Left renal cortex interstitium (tissue), 4 donors: ENCODE data around the gene ATP1A4. TPM values are rescaled to one million over a fixed set of nuclear protein-coding genes. Genes with fewer than 3 reads are reported as not detected.

ENCODE experiments used
- DNase-seq, 4 donors: peaks; one replicate each; pipeline ENCODE4 v3.0.0-alpha.2; 2013; ENCODE audit warnings: low read depth in 4 of 4, low spot score in 2 of 4, missing footprints in 1 of 4
- polyA plus RNA-seq, 4 donors: library from polyadenylated mRNA; unstranded; fragments of 120-200 nt; gene quantifications; one replicate each; pipeline ENCODE4 v1.2.1, GENCODE V29; 2013; ENCODE audit not compliant: insufficient read length in 4 of 4

ATP1A4 gene
- polyA plus RNA-seq, 4 donors, result 0.04 to 0.43 (median 0.26) TPM; not detected in 1

DNA sequence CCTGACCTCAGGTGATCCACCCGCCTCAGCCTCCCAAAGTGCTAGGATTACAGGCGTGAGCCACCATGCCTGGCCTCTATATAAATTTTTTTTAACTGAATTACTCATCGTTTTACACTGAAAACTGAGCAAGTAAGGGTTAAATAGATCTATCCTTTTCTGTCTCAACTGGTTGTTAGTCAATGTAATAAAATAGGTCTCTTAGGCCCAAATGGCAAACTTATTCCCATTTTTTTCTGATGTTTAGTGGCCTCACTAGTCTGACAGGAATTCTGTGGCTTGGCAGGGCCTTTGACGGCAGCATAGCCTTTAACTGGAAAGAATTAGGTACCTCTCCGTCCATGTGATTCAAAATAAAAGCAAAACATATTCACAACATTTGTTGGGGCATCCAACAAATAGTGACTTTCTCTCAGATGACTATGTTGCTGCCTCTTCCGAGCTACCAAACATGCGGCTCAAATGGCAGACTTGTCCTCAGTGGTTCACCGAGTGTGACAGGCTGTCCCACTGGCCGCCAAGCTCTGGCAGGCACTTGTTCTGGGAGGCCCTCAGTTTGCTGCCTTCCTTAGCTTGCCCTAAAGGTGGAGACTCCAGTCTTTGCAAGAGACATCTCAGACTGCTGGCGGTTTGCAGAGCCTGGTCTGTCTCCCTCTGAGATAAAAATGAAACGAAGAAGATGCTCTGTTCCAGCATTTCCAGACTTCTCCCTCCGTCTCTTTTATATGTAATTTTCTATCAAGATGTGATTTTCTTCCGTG is 17.4 kb downstream of the ATP1A4 start:
- DNase-seq, result no peak

DNA sequence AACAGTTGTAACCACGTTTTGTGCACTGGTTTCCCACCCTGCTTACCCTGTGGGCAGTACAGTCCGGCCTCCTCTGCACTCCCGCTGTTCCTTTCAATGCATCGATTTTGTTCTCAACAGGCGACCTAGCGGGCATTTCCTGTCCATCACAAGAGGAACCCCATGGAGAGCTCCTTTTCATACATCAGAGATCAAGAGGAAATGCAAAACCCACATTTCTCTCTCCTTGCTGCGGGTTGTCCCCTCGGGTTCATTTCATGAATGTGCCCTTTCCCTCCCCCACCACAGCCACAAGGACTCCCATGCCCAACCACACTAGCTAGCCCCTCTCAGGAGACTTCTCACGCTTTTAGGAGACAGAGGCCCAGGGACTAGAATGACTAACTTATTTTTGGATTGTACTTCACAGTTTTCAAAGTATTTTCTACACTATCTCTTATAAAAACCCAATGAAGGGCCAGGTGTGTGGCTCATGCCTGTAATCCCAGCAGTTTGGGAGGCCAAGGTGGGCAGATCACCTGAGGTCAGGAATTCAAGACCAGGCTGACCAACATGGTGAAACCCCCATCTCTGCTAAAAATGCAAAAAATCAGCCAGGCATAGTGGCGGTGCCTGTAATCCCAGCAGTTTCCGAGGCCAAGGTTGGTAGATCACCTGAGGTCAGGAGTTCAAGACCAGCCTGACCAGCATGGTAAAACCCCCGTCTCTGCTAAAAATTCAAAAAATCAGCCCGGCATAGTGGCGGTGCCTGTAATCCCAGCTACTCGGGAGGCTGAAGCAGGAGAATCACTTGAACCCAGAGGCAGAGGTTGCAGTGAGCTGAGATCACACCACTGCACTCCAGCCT is 18.4 kb downstream of the ATP1A4 start:
- peak in 1 of 4 donors; percentile 15 for DNase-seq

DNA sequence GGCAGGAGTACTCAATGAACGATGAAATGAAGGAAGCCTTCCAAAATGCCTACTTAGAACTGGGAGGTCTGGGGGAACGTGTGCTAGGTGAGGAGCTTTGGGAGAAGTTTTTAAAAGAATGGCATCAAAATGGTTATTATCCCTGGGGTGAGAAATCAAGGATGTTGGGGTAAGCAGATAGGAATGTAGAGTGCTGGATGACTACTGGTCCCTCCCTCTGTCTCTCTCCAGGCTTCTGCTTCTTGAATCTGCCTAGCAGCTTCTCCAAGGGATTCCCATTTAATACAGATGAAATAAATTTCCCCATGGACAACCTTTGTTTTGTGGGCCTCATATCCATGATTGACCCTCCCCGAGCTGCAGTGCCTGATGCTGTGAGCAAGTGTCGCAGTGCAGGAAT is 20.0 kb downstream of the ATP1A4 start:
- DNase-seq, result no peak

DNA sequence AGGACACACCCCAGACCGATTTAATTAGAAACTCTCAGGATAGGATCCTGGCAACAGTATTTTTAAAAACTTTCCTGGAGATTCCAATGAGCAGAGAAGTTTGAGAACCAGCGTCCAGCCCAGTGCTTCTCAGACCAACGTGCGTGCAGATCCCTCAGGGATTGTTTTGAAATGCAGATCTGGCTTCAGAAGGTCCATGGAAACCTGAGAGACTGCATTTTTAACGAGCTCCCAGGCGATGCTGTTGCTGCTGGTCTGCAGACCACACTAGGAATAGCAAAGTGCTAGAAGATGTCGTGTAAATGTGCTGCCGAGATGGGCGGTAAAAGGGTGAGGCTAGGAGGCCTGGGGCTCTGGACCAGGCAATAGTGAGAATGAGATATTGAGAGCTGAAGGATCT is 20.6 kb downstream of the ATP1A4 start:
- no peak for DNase-seq

DNA sequence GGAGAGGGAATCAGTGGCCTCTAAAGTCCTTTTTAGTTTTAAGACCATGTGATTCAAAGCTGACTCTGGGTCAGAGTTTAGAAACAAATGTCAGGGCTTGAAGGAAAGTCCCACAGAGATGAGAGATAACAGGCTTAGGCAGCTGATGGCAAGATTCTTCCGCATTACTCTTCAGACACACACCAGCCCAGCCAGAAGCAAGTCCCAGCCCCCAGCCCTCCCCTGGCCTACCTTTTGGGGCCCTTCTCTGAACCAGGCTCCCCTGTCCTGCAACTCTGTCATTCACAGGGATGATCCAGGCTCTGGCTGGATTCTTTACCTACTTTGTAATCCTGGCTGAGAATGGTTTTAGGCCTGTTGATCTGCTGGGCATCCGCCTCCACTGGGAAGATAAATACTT is 25.8 kb downstream of the ATP1A4 start:
- DNase-seq, result no peak

DNA sequence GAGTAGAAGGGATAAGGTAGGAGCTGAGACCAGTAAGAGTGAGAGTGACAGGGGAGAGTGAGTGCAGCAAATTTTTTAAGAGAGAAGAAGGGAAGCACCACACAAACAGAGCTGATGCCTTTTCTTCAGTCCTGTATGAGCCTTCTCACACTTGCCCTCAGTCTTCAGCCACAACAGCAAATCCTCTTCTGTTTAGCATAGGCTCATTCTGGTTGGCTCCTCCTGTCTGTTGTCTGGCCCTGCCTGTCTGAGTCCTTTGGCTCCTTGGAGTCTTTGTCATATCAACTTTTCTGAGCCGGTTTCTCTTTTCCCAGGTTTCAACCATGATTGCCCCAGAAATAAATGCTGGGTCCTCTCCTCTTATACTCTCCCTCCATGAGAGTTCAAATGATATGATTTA is 26.3 kb downstream of the ATP1A4 start:
- DNase-seq, result no peak

DNA sequence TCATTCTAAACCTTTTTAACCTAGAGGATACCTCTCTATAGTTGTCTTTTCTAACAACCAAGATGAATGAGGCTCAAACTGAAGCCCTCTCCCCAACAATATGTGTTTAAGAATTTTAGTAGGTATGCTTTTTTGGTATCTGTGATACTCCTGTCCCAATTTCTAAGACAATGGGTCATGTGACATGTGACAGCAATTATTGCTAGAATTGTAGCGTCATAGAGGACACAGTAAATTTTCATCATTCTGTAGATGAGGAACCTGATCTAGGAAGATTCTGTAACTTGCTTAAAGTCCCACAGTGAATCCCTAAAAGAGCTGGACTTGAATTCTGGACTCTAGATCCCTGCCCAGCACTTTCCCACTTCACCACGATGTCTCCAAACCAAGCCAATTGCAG is 27.3 kb downstream of the ATP1A4 start:
- no peak for DNase-seq

DNA sequence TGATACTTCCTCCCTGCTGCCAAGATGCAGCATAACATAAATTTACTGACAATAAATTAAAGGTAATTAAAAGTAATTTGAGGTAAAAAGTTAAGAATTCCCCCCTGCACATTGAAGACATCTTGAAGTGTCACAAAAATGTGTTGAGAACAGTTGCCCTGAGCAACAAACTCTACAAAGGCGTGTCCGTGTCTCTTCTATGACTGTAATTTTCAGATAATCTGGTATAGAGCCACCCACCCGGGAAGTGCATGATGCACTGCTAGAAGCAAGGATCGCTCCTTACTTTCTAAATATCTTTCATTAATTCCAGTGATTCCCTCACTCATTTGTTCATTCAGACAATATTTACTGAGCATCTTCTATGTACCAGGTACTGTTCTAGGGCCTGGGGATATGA is 27.9 kb downstream of the ATP1A4 start:
- no peak for DNase-seq

DNA sequence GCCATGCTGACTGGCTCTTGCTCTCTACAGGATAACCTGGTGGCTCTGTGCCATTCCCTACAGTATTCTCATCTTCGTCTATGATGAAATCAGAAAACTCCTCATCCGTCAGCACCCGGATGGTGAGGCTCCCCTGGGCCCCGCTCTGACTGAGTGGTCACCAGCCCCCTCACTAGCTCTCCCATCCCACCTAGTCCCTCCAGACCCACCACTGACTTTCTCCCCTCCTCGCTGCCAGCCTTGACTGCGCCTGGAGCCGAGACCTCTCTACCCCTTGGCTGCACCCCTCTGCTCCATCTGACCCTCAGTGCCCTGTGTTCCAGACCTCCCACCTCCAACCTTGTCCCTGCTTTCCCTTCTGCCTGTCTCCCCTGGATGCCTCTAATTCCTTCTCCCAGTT is 34.8 kb downstream of the ATP1A4 start:
- DNase-seq, result no peak

DNA sequence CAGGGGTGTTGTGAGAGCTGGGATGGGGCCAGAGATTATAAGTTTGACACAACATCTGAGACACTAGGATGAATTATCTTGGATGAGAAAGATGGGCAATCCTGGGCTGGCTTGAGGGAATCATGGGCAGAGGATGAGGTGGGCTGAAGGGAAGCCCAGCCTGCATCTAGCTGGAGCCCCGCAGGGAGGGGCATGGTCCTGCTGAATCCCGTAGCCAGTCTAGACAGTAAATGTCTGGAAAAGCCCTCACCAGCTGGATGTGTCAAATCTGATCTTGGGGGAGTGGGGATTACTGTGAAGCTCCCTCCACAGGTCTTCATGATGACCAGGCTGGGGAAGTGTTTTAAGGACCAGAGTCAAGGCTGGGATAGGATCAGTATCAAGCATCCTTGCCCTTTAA is 35.3 kb downstream of the ATP1A4 start:
- DNase-seq, result no peak

DNA sequence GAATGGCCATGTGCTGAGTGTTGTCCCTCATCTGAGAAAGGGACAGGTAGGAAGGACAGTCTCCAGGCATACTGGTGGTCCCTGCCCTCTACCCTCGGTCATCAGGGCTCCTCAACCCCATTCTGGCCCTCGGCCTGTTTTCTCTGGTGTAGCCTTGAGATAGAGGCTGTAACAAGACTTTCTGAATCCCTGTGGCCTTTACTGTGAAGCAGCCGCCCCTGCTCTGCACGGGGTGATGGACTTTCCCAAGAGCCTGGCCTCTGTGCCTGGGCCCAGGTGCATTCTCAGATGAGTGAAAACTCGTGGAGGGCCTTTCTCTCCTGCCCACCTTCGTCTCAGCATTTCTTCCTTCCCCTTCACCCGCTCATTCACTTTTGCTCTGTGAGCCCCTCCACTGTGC is 36.0 kb downstream of the ATP1A4 start:
- DNase-seq, result no peak

DNA sequence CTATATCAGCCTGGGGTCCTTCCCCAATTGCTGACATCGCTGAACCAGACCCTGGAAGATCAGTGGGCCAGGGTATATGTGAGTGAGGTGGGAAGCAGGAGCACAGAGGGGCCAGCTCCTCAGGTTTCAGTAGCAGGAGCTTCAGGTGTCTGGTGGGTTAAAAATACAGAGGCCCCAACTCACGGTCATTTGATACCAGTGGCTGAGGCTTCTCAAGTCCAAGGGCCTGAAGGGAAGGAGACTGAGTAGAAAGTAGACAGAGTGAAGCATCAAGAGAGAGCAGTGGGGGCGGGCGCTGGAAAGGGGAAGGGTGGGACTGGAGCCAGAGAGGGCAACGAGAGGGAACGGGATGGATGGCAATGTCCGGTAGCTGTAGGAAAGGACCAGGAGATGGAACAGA is 36.9 kb downstream of the ATP1A4 start:
- no peak for DNase-seq

DNA sequence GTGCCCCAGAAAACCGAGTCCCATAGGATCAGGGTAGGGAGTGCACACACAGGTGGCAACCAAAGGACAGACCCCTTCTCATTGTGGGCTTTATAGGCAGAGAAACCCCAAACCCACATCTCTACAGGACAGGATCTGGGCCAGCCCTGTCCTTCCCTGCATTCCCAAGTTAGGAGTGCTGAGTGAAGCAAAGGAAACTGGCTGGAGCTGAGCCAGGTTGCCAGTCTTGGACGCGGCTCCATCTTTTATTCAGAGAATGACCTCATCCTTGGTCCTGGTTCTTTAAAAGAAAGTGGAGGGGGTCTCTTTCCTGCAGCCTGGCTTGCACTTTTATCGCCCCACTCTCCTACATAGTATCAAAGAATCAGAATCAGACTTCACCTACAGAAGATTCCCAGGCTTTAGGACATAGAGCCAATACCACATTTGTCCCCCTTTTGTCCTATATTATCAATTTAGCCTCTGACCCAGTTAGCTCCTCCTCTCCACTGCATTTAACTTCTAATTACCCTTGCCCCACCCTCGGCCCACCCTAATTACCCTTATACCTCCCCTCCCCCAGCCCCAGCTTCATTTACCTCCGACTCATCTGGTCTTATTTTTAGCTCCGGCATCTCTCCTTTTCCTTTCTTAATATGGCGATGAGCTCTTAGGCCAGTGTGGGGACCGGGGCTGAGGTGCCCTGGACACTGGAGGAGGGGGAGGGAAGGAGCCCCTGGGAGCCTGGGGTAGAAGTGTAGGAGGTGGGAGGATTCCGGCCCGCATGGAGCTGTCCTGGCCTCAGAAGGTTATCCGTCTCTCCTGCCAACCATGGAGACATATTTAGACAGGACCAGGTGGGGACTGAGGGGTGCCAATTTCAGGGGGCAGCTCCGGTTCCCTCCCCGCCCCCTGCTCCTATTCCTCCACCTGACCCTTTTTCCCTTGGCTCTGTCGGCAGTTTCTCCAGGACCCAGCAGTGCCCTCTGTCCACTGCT is 38.5 kb downstream of the ATP1A4 start, which contains the start of gene CASQ1:
TSS of gene CASQ1 (plus strand) at position 927 of the 977 bp plus-strand sequence. CDS start 177 bp downstream, outside the sequence.
- DNase-seq, result no peak

DNA sequence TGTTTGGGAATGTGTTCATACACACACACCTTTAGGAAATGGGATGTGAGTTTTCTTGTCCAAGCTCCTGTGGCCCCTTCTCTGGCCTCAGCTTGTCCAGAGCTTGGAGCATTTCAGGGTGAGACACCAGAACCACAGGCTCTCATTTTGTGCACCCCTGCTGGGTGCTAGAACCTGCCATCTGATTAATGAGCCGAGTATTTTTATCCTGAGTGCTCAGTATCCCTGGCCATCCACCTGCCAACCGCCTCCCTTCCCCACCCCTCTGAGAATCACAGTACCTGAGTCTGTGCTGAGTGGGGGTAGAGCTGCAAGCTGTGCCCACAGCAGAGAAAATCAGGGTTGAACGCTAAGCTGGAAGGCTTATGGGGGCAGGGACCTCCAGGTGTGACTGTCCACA is 40.4 kb downstream of the ATP1A4 start:
- DNase-seq, result no peak

DNA sequence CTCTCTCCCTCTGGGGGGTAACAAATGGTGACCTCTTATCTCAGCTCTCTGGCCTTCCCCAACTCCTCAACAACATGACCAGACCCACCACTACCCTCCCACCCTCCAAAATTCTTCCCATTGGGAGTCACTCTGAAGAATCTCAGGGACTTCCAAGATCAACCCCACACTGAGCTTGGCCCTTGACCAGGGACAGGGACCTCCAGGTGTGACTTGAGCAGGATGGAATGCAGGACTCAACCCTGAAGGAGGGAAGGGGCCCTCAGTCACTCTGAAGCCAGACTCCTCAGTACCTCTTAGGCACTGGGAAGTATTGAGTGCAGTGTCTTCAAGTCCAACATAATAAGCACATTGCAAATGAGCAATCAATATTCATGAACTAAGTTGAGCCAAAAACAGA is 40.8 kb downstream of the ATP1A4 start:
- DNase-seq, result no peak

DNA sequence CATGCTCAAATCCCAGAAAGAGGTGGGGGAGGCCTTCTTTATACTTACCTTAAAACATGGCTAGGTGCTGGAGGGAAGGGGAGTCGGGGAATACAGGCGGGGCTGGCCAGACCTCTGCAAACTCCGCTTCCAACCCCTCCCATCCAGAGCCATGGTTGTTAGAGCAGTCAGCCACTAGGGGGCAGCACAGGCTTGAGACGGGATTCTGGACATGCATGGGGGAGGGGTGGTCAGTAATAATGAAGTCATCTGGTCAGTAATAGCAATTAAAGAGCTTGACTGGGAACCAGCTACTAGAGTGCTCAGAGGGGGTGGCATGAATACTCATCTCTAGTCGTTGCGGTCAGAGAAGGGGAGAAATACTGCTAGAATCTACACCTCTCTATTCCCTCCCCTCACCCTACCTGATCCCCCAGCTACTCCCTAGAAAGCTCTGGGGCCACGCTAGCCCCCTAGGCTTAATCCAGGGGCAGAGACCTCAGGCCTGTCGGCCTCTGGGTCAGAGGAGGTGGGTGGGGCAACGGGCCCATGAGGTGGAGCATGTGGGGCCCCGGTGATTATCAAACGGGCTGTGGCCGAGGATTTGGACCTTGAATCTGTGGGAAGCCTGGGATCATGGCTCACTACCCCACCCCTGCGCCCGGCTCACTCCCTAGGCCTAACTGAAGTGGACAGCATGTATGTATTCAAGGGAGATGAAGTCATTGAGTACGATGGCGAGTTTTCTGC is 41.9 kb downstream of the ATP1A4 start:
- DNase-seq, result peak; percentile 59 to 84 (median 76)

DNA sequence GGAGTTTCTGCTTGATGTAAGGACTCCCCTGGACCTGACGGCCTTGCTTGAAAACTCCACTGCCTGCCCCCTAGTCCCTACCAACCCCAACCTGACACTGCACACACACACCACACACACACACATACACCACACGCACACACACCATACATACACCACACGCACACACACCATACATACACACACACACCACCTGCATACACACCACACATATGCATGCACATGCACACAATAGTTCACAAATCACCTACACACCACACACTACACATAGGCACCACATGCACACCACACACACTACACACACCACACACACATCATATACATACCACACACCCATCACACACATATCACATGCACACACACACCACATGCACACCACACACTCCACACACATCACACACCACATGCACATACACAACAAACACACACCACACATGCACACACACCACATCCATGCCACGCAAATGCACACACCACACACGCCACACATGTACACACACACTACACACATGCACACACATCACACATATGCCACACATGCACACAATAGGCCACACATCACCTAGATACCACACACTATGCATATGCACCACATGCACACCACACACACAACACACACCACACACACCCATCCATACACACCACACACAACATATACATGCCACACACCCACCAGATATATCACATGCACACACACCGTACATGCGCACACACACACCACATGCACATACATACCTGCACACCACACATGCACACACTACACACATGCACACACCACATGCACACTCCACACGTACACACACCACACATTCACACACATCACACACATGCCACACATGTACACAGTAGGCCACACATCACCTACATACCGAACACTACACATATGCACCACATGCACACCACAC is 42.7 kb downstream of the ATP1A4 start:
- DNase-seq, result no peak

DNA sequence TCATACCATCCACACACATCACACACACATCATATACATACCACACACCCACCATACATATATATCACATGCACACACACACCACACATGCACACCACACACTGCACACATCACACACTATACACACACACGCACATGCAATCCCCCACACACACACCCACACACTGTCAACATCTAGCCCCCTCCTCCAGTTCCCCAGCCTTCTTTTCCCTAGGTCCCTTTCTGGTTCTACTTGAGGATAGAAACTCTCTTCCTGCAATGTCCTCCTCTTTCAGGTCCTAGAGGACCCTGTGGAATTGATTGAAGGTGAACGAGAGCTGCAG is 43.3 kb downstream of the ATP1A4 start:
- no peak for DNase-seq

DNA sequence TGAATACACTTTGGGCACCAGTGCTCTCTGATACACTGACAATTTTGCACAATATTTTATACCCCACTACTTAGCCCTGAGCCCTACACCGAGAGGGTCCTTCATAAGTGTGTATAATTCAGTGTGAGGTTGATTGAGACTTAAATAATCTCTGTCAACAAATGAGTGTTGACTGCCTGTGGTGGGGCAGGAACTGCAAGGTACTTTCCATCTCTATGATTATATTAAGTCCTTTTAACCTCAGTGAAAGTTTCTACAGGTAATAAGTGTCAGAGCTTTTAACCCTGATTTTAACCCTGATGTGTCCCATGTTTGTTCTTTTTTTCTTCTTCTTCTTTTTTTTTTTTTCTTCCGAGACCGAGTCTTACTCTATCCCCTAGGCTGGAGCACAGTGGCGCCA is 44.7 kb downstream of the ATP1A4 start:
- no peak for DNase-seq
